HepG2 (cell line): ENCODE data around the gene TGFA. TPM values are rescaled to one million over a fixed set of nuclear protein-coding genes. Genes with fewer than 3 reads are reported as not detected.

Experiments used
- ATAC-seq: fragments of 200-7000 bp; cut with Tn5 transposase; 3 replicates; pipeline ENCODE4 v1.9.1; 2020; ENCODE audit warnings: mild to moderate bottlenecking, moderate library complexity
- BruUV-seq: library from RNA; stranded (reverse); fragments of 400-500 nt; replicated peaks from 2 replicates; lab custom pipeline; 2021; lab: Mats Ljungman, UMichigan
- CTCF ChIA-PET: fragments of 300-600 bp; formaldehyde crosslinking; extraction: SDS; loops from one replicate; lab custom pipeline; 2021; ENCODE audit warnings: low total read pairs, inconsistent platforms, low intra/inter-chr PET ratio; lab: Yijun Ruan, JAX
- POLR2A ChIA-PET: fragments of 350-600 bp; sonication (Branson Sonifier 250); formaldehyde crosslinking; loops from one replicate; lab custom pipeline; 2020; ENCODE audit warnings: antibody characterized with exemption, inconsistent platforms; lab: Yijun Ruan, JAX
- DNase-seq: peaks from one replicate; pipeline ENCODE4 v3.0.0-alpha.2; 2015; ENCODE audit warnings: low spot score
- FAIRE-seq: peaks from 3 replicates; lab custom pipeline; 2011; peaks lifted over from hg19 to GRCh38; lab: Jason Lieb, UNC
- H2AFZ ChIP-seq: one replicate; pipeline ENCODE4 v1.6.1; 2011; ENCODE audit warnings: low read length, inconsistent platforms
- H3K27ac ChIP-seq: fragments of 300-600 bp; 3 replicates; pipeline ENCODE4 v1.8.0; 2011; ENCODE audit warnings: mixed run types, mild to moderate bottlenecking, mixed read lengths, low read length, inconsistent platforms; ENCODE audit not compliant: insufficient read depth; ENCODE audit errors: extremely low read length
- H3K27me3 ChIP-seq, 2 experiments: fragments of 200-600 bp in 1 of 2; 2 replicates in 1 of 2; 3 replicates in 1 of 2; pipeline versions ENCODE4 v1.6.0 to v1.8.0; 2011; ENCODE audit warnings: low read length in 2 of 2, mild to moderate bottlenecking in 2 of 2, moderate library complexity in 2 of 2, inconsistent platforms in 1 of 2; ENCODE audit not compliant: insufficient read depth in 2 of 2, control insufficient read depth in 1 of 2
- H3K36me3 ChIP-seq, 2 experiments: fragments of 200-600 bp in 1 of 2; replicated peaks in 1 of 2; 2 replicates in 1 of 2; 3 replicates in 1 of 2; pipeline versions ENCODE4 v1.5.1 to v1.8.0; 2011; ENCODE audit warnings: low read length in 2 of 2, inconsistent platforms in 1 of 2; ENCODE audit not compliant: insufficient read depth in 2 of 2, control insufficient read depth in 1 of 2
- H3K4me1 ChIP-seq: 2 replicates; pipeline ENCODE4 v1.5.1; 2012; ENCODE audit warnings: low read length, inconsistent platforms; ENCODE audit not compliant: insufficient read depth
- H3K4me2 ChIP-seq: 2 replicates; pipeline ENCODE4 v1.6.0; 2011; ENCODE audit warnings: low read depth, low read length, inconsistent platforms
- H3K4me3 ChIP-seq, 3 experiments: fragments of 200-600 bp in 1 of 3; sonication (generic), shearing (Covaris generic) in 1 of 3; replicated peaks in 1 of 3; 2 replicates each; pipeline ENCODE4 v1.5.1; 2011 to 2016; ENCODE audit warnings: low read length in 3 of 3, inconsistent platforms in 2 of 3, low read depth in 2 of 3, mild to moderate bottlenecking in 2 of 3, control low read depth in 1 of 3, mixed read lengths in 1 of 3; ENCODE audit not compliant: insufficient read depth in 1 of 3
- H3K79me2 ChIP-seq: one replicate; pipeline ENCODE4 v1.6.1; 2011; ENCODE audit warnings: low read length, inconsistent platforms; ENCODE audit not compliant: insufficient read depth
- H3K9ac ChIP-seq: 2 replicates; pipeline ENCODE4 v1.6.0; 2011; ENCODE audit warnings: mild to moderate bottlenecking, low read depth, low read length, inconsistent platforms; ENCODE audit not compliant: insufficient read depth
- H3K9me3 ChIP-seq: 2 replicates; pipeline ENCODE4 v1.5.1; 2012; ENCODE audit warnings: mild to moderate bottlenecking, low read length
- H4K20me1 ChIP-seq: 2 replicates; pipeline ENCODE4 v1.6.0; 2011; ENCODE audit warnings: inconsistent platforms, mild to moderate bottlenecking, low read length, moderate library complexity; ENCODE audit not compliant: insufficient read depth
- ATAD3A ChIP-seq: sonication (generic); formaldehyde crosslinking; IDR thresholded peaks from 2 replicates; pipeline ENCODE4 v1.4.0; 2020; ENCODE audit warnings: missing genetic modification reagents
- FOXA3 ChIP-seq: IDR thresholded peaks from 2 replicates; pipeline ENCODE4 v1.6.1; 2016; ENCODE audit warnings: missing genetic modification reagents, missing compliant biosample characterization
- MLX ChIP-seq: IDR thresholded peaks from 2 replicates; pipeline ENCODE4 v1.6.1; 2016
- NFRKB ChIP-seq: fragments of 450-650 bp; IDR thresholded peaks from 2 replicates; pipeline ENCODE4 v1.6.1; 2017
- RELA ChIP-seq: sonication (generic); formaldehyde crosslinking; IDR thresholded peaks from 2 replicates; pipeline ENCODE4 v1.4.0; 2020; ENCODE audit warnings: missing genetic modification reagents
- ZFP41 ChIP-seq: sonication (generic); formaldehyde crosslinking; IDR thresholded peaks from 2 replicates; pipeline ENCODE4 v1.4.0; 2020; ENCODE audit warnings: mild to moderate bottlenecking, missing genetic modification reagents, borderline replicate concordance
- ZNF18 ChIP-seq: sonication (generic); formaldehyde crosslinking; IDR thresholded peaks from 2 replicates; pipeline ENCODE4 v1.8.0; 2022; ENCODE audit warnings: mild to moderate bottlenecking, missing genetic modification reagents; ENCODE audit not compliant: insufficient replicate concordance
- ZNF205 ChIP-seq: IDR thresholded peaks from 2 replicates; pipeline ENCODE4 v1.6.1; 2018; ENCODE audit warnings: missing biosample characterization, missing genetic modification reagents
- ZNF83 ChIP-seq: sonication (generic); formaldehyde crosslinking; IDR thresholded peaks from 2 replicates; pipeline ENCODE4 v1.4.0; 2020; ENCODE audit warnings: missing genetic modification reagents, mild to moderate bottlenecking, borderline replicate concordance
- WGBS: methylation state at CpG from one replicate; pipeline ENCODE4 v1.1.6; 2017; ENCODE audit warnings: low lambda C conversion rate; 5-methylcytosine and 5-hydroxymethylcytosine counted together
- in situ Hi-C: cut with HindIII; loops from 2 replicates; pipeline ENCODE4 v1.10.0; 2017; ENCODE audit warnings: low pct_unique_long_range_greater_than_20kb; ENCODE audit not compliant: extremely low pct_ligation_motif_present
- intact Hi-C: fragments of 100-400 bp; cut with micrococcal nuclease; formaldehyde crosslinking; loops from one replicate; pipeline ENCODE4 v1.10.0; 2022; ENCODE audit not compliant: unreplicated experiment
- polyA plus RNA-seq, 8 experiments: library from polyadenylated mRNA; depleted of rRNA in 3 of 8; stranded (reverse) in 7 of 8; unstranded in 1 of 8; fragments of >200 nt; fragmentation: Illumina TruSeq in 4 of 8; extraction: Trizol in 4 of 8; gene quantifications; 2 replicates each; pipeline versions ENCODE4 v1.2.1 to v1.2.3, GENCODE V29; 2011 to 2016; ENCODE audit warnings: low read depth in 4 of 8, missing spikeins in 1 of 8, mixed read lengths in 1 of 8; ENCODE audit not compliant: insufficient read depth in 1 of 8
- total RNA-seq, 5 experiments: library from RNA; depleted of rRNA; stranded (reverse); fragments of >200 nt; fragmentation: Illumina TruSeq; extraction: Trizol; gene quantifications; 2 replicates each; pipeline ENCODE4 v1.2.3, GENCODE V29; 2016; ENCODE audit warnings: low read depth in 1 of 5

Gene TGFA
- total and polyA plus RNA-seq, 2 of the 13 experiments (the other 11 are each of a cell fraction or from before 2014, with no cell fraction given), result 7.8 to 15.3 TPM

GRCh38 chr2:70474256-70474848 lies 79.3 kb downstream of the TGFA start (continued):
- no peak for TF ChIP-seq ZNF18 (CRISPR knock-in tag)
- no peak for TF ChIP-seq ZNF83
- no peak for TF ChIP-seq MLX (CRISPR knock-in tag)
- TF ChIP-seq, all 625 proteins: peak for 0

- no peak overlapping the region for H2AFZ ChIP-seq
- intact Hi-C loops, result no loop called here
- WGBS, result 74% methylated on average over 7 of the region's 7 CpGs
- H3K9ac ChIP-seq, result no peak overlapping the region
- H3K79me2 ChIP-seq, result no peaks in the 10 kb centered on the region
- DNase-seq (no peak), FAIRE-seq (no peak), ATAC-seq (no peak)
- ChIA-PET CTCF (no interaction called here), POLR2A (no interaction called here)
- no peak overlapping the region for H3K4me3 ChIP-seq
- TF ChIP-seq ZFP41 (CRISPR knock-in tag) (no peak), ZNF205 (CRISPR knock-in tag) (no peak), ATAD3A (no peak), RELA (CRISPR knock-in tag) (no peak), FOXA3 (CRISPR knock-in tag) (no peak), NFRKB (no peak)
- in situ Hi-C loops, result no loop called here
- peaks cover 11% of the 10 kb centered on the region for H3K4me1 ChIP-seq
- no TSS peak for BruUV-seq
- H3K36me3 ChIP-seq, result no peaks in the 10 kb centered on the region
- H3K9me3 ChIP-seq, result no peaks in the 10 kb centered on the region
- H3K27me3 ChIP-seq, result no peaks in the 10 kb centered on the region
- H4K20me1 ChIP-seq, result no peaks in the 10 kb centered on the region
- no peak overlapping the region for H3K4me2 ChIP-seq
- no peak overlapping the region for H3K27ac ChIP-seq
Measured at GRCh38 chr2:70473101-70473722, 80.4 kb downstream of the TGFA start.
